AG04450 (cell line): ENCODE measurements around the gene MYO18B. TPM values are rescaled to one million over a fixed set of nuclear protein-coding genes. Genes with fewer than 3 reads are reported as not detected.

ENCODE experiments used
- CTCF ChIA-PET: fragments of 300-600, 350-600 bp; formaldehyde crosslinking; extraction: SDS; loops from one replicate; lab custom pipeline; 2022; ENCODE audit warnings: antibody characterized with exemption, inconsistent platforms; lab: Charles Lee
- POLR2A ChIA-PET: fragments of 350-600 bp; formaldehyde crosslinking; extraction: SDS; loops from one replicate; lab custom pipeline; 2021; ENCODE audit warnings: antibody characterized with exemption, inconsistent platforms; lab: Yijun Ruan, JAX
- DNase-seq: peaks from one replicate; pipeline ENCODE4 v3.0.0-alpha.2; 2011; ENCODE audit warnings: low read depth, low spot score
- H3K27ac ChIP-seq: one replicate; pipeline ENCODE4 v1.5.1; 2012; ENCODE audit warnings: low read depth, low read length, control low read depth
- H3K27me3 ChIP-seq: one replicate; pipeline ENCODE4 v1.6.0; 2012; ENCODE audit warnings: low read length; ENCODE audit not compliant: control insufficient read depth, insufficient read depth
- H3K4me3 ChIP-seq: 2 replicates; pipeline ENCODE4 v1.5.1; 2011; ENCODE audit warnings: mild to moderate bottlenecking, low read depth, low read length, control low read depth
- H3K9me3 ChIP-seq: 2 replicates; pipeline ENCODE4 v1.5.1; 2012; ENCODE audit warnings: low read length; ENCODE audit not compliant: control insufficient read depth, insufficient read depth
- CTCF ChIP-seq: IDR thresholded peaks from 2 replicates; pipeline ENCODE4 v1.5.1; 2011; ENCODE audit warnings: low read depth, low read length, control low read depth, inconsistent platforms
- polyA plus RNA-seq: library from polyadenylated mRNA; depleted of rRNA; stranded (reverse); fragments of >200 nt; gene quantifications from 2 replicates; pipeline ENCODE4 v1.2.3, GENCODE V29; 2011

The MYO18B gene
- polyA plus RNA-seq, 1 experiment = not detected

- no peaks in the 10 kb centered on the region for H3K27me3 ChIP-seq
- POLR2A ChIA-PET = no interaction called here
- CTCF ChIA-PET = no interaction called here
- DNase-seq = no peak
- H3K9me3 ChIP-seq = peaks cover 14% of the 10 kb centered on the region; the same call in 1 of the 2 replicates
- no peak overlapping the region for H3K4me3 ChIP-seq
- H3K27ac ChIP-seq = no peak overlapping the region
- no peak for TF ChIP-seq CTCF
Observed at GRCh38 chr22:25881210-25881755, 139.3 kb downstream of the MYO18B start.

- TF ChIP-seq CTCF = no peak
- Histone ChIP-seq H3K27ac (no peak overlapping the region), H3K27me3 (no peaks in the 10 kb centered on the region), H3K4me3 (no peak overlapping the region), H3K9me3 (peaks cover 17% of the 10 kb centered on the region; the same call in 1 of the 2 replicates)
- POLR2A ChIA-PET = no interaction called here
- no peak for DNase-seq
- CTCF ChIA-PET = no interaction called here
Observed at GRCh38 chr22:25882360-25882759, 140.4 kb downstream of the MYO18B start.

GRCh38 chr22:25883482-25884033, 141.6 kb downstream of the MYO18B start:
- no peak for DNase-seq
- Histone ChIP-seq H3K9me3 (peaks cover 19% of the 10 kb centered on the region; the same call in 1 of the 2 replicates), H3K27ac (no peak overlapping the region), H3K27me3 (no peaks in the 10 kb centered on the region), H3K4me3 (no peak overlapping the region)
- CTCF ChIA-PET = no interaction called here
- TF ChIP-seq CTCF = no peak
- POLR2A ChIA-PET = no interaction called here

GRCh38 chr22:25884121-25884520, 142.1 kb downstream of the MYO18B start:
- H3K27ac ChIP-seq = no peak overlapping the region
- H3K9me3 ChIP-seq = peaks cover 21% of the 10 kb centered on the region; the same call in 1 of the 2 replicates
- no peak for DNase-seq
- TF ChIP-seq CTCF = no peak
- no peaks in the 10 kb centered on the region for H3K27me3 ChIP-seq
- POLR2A ChIA-PET = no interaction called here
- CTCF ChIA-PET = no interaction called here
- no peak overlapping the region for H3K4me3 ChIP-seq

GRCh38 chr22:25888399-25889054, 146.5 kb downstream of the MYO18B start:
- H3K9me3 ChIP-seq = peaks cover 34% of the 10 kb centered on the region
- CTCF ChIA-PET = no interaction called here
- H3K27ac ChIP-seq = no peak overlapping the region
- H3K4me3 ChIP-seq = no peak overlapping the region
- no peaks in the 10 kb centered on the region for H3K27me3 ChIP-seq
- DNase-seq = no peak
- POLR2A ChIA-PET = no interaction called here
- no peak for TF ChIP-seq CTCF
